Subcutaneous abdominal adipose tissue (tissue), 5 donors: ENCODE results near the gene NPC1.
A peak's percentile ranks its signal among the peaks of the same experiment; 100 is the strongest.

ENCODE experiments used
- H3K27ac ChIP-seq: one replicate; pipeline ENCODE4 v1.7.0; 2013; ENCODE audit warnings: low read depth, mild to moderate bottlenecking, inconsistent platforms, low read length, moderate library complexity
- H3K27me3 ChIP-seq, 5 donors: one replicate each; pipeline ENCODE4 v1.7.0; 2013; ENCODE audit warnings: low read length in 5 of 5, inconsistent platforms in 1 of 5; ENCODE audit not compliant: control insufficient read depth in 5 of 5, insufficient read depth in 4 of 5
- H3K36me3 ChIP-seq, 5 donors: one replicate each; pipeline ENCODE4 v1.7.0; 2013; ENCODE audit warnings: low read length in 5 of 5; ENCODE audit not compliant: control insufficient read depth in 5 of 5, insufficient read depth in 5 of 5
- H3K4me1 ChIP-seq, 5 donors: one replicate each; pipeline ENCODE4 v1.7.0; 2013; ENCODE audit warnings: low read length in 5 of 5, mild to moderate bottlenecking in 3 of 5, moderate library complexity in 1 of 5; ENCODE audit not compliant: control insufficient read depth in 5 of 5, insufficient read depth in 5 of 5
- H3K4me3 ChIP-seq, 5 donors: one replicate each; pipeline ENCODE4 v1.7.0; 2013; ENCODE audit warnings: low read length in 5 of 5, low read depth in 1 of 5
- H3K9ac ChIP-seq, 5 donors: one replicate each; pipeline ENCODE4 v1.7.0; 2013; ENCODE audit warnings: low read length in 5 of 5, mild to moderate bottlenecking in 4 of 5, moderate library complexity in 3 of 5
- H3K9me3 ChIP-seq, 5 donors: one replicate each; pipeline ENCODE4 v1.7.0; 2013; ENCODE audit warnings: low read length in 5 of 5; ENCODE audit not compliant: control insufficient read depth in 5 of 5
- donor health status: healthy.
- donor health status: healthy.
- donor health status: healthy.
- donor health status: healthy.
- donor health status: healthy.

Gene NPC1

DNA sequence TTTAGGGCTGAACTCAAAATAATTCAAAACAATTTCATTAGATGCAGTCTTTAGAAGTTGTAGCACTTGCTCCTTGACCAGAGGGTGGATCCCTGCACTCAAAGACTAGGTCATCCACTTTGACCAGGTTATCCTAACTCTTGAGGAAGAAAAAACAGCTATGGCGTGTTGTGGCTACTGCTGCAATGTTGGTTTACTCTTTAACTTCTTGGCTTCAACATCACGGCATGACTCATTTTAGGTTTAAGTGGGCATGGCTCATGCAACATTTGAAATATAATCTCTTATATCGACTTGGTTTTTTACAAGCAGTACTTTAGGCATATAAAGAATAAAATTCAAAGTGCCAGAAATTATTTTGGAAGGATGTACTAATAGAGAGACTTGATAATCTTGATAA, 41.0 kb upstream of the NPC1 start:
- peaks cover 0 to 4% (median 0%) of the 10 kb centered on the region in 5 donors for H3K27me3 ChIP-seq
- H3K27ac ChIP-seq, result peak overlapping the region; percentile 16
- no peak overlapping the region for H3K9ac ChIP-seq
- H3K4me3 ChIP-seq, result no peak overlapping the region
- H3K4me1 ChIP-seq, result peaks cover 0 to 13% (median 2%) of the 10 kb centered on the region in 5 donors
- H3K36me3 ChIP-seq, result peaks cover 0 to 7% (median 6%) of the 10 kb centered on the region in 5 donors
- H3K9me3 ChIP-seq, result no peaks in the 10 kb centered on the region

DNA sequence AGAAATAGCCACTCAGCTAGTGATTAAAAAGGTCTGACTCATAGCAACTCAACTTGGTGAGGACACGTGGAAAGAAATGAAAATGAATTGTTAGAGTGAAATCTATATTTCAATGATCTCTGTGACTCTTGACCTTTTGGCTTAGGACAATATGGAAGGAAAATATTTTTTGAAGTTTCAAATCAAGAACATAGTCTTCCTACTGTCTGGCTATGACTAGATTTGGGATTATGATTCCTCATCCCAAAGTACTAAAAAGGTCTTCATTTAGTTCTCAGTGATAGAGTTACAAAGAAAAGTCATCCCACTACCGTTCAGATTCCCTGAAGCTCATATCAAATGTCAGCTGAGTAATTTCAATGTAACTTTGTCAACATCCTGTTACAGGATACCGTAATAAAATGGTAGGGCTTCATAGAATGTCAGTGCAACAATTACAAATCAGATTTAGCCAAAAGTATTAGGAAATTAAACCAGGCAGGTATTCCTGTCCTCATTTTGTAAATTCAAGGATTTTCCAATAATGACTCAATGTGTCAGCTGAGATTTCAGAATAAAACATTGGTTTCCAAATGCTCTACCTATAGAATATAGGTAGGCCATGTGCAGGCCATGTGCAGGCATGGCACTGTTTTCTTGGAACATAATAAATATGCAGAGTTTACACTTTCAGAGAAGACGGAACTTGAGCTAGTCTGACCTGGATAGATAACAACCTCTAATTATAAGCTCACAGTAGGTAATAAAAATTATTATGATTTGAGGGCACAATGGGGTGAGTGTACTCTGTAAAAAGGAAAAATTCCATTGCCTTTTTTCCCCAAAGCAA, 40.4 kb upstream of the NPC1 start:
- Histone ChIP-seq H3K9me3 (no peaks in the 10 kb centered on the region), H3K4me3 (no peak overlapping the region), H3K4me1 (peaks cover 0 to 17% (median 2%) of the 10 kb centered on the region in 5 donors), H3K27me3 (peaks cover 0 to 6% (median 3%) of the 10 kb centered on the region in 5 donors), H3K27ac (peak overlapping the region; percentile 58), H3K9ac (no peak overlapping the region), H3K36me3 (peaks cover 0 to 7% (median 6%) of the 10 kb centered on the region in 5 donors)

DNA sequence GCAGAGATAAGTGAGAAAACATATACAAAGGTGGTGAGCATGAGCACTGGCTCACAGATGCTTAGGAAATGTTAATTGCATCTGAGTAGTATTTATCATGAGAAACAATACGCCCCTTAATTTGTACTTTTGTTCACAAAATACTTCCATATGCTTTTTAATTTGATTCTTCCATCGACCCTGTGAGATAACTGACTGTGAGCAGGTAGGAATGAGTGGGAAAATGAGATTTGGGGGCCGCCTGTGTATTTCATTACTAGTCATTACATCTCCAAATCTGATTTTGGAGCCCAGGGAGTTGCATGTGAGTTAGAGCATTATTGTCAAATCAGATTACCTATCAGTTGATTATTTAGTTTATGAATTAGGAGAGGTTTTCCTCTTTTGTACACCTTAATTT, 36.7 kb upstream of the NPC1 start:
- Histone ChIP-seq H3K9me3 (no peaks in the 10 kb centered on the region), H3K9ac (no peak overlapping the region), H3K4me3 (no peak overlapping the region), H3K27me3 (peaks cover 0 to 9% (median 3%) of the 10 kb centered on the region in 5 donors), H3K27ac (no peak overlapping the region), H3K4me1 (peaks cover 3 to 32% (median 13%) of the 10 kb centered on the region in 5 donors), H3K36me3 (peaks cover 0 to 2% (median 0%) of the 10 kb centered on the region in 5 donors)

DNA sequence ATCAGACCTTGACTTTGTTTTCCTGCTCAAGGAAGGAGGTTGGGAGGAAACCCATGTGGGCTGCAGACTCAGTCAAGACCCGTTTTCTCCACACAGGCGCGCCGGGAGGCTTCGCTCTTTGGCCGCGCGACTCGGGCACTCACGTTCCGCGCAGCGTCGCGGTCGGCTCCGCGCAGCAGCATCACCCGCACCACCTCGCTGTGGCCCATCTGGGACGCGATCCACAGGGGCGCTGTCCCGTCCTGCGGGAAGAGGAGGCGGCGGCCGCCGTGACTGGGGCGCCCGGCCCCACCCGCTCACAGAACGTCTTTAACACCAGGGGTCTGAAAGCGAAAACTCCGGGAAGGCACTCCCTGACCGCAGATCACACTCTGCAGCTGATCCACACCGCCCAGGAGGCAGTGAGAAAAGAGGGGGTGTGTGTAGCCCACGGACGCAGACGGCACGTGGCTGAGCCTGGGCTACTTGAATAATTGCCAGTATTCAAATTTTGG, 33.1 kb upstream of the NPC1 start:
- peaks cover 0 to 9% (median 3%) of the 10 kb centered on the region in 5 donors for H3K27me3 ChIP-seq
- peak overlapping the region; percentile 55 to 73 (median 65) for H3K4me3 ChIP-seq
- peaks cover 0 to 2% (median 0%) of the 10 kb centered on the region in 5 donors for H3K36me3 ChIP-seq
- H3K9me3 ChIP-seq, result no peaks in the 10 kb centered on the region
- H3K9ac ChIP-seq, result peak overlapping the region in 3 of 5 donors; percentile 13 to 60 (median 40)
- H3K27ac ChIP-seq, result no peak overlapping the region
- peaks cover 3 to 18% (median 12%) of the 10 kb centered on the region in 5 donors for H3K4me1 ChIP-seq

DNA sequence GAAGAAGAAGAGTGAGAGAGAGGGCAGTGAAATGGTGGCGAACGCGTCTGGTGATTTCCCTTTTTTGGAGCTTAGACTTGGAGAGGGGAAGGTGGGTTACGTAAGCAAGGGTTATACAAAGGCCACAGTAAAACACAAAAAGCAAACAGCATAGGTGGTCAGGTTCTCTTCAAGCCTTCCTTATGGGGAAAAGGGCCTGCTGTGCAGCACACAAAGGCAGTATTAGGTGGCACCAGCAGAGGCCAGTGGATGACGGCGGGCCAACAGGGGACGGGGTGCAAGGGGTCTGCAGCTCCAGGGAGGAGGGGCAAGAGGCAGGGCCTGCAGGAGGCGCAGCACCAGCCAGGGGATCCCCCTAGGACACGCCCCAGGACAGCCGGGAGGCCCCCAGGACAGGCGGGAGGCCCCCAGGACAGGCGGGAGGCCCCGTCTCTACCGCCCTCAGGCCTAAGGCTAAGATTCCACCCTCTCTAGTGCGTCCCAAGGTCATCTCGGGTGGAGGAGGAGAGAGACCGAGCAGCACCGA, 32.6 kb upstream of the NPC1 start:
- Histone ChIP-seq H3K27me3 (peaks cover 0 to 9% (median 3%) of the 10 kb centered on the region in 5 donors), H3K36me3 (peaks cover 0 to 2% (median 0%) of the 10 kb centered on the region in 5 donors), H3K4me3 (peak overlapping the region; percentile 55 to 73 (median 65)), H3K27ac (no peak overlapping the region), H3K9me3 (no peaks in the 10 kb centered on the region), H3K9ac (peak overlapping the region in 3 of 5 donors; percentile 13 to 60 (median 40)), H3K4me1 (peaks cover 3 to 18% (median 12%) of the 10 kb centered on the region in 5 donors)

DNA sequence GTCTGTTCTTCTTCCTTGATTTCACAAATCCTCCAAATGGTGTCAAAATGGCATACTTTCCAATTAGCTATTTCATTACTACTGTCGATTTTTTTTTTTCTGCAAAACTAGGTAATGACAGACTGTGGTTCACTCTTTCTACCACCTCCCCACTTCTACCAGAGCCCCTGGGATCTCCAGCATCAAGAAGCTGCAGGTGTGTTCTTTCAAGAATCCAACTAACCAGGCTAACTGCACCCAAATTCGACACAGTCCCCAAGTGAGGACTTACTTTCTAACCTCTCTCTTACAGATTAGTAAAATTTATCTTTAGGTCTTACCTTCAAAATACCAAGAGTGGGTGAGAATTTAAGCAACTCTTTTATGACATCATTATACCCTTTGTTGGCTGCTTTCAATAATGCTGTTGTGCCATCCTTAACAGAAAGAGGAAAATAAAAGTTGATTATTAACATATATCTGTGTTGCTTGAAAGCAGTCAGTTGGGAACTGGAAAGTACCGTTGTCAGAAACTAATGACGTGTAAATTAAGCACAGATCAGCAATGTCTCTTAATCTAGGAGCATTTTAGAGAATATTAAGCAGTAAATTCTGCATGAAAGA, 31.2 kb upstream of the NPC1 start:
- Histone ChIP-seq H3K4me3 (no peak overlapping the region), H3K9ac (no peak overlapping the region), H3K27ac (no peak overlapping the region), H3K36me3 (peaks cover 0 to 2% (median 0%) of the 10 kb centered on the region in 5 donors), H3K9me3 (no peaks in the 10 kb centered on the region), H3K27me3 (peaks cover 0 to 9% (median 3%) of the 10 kb centered on the region in 5 donors), H3K4me1 (peaks cover 3 to 18% (median 12%) of the 10 kb centered on the region in 5 donors)

DNA sequence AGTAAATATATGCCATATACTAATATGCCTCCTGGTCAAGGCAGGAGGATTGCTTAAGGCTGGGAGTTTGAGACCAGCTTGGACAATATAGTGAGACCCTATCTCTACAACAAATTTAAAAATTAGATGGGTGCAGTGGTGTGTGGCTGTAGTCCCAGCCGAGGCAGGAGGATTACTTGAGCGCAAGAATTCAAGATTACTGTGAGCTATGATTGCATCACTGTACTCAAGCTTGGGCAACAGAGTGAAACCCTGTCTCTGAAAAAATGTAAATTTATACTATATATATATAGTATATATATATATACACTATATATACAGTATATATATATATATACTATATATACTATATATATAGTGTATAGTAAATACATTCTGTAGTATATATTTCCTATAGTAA, 30.0 kb upstream of the NPC1 start:
- peaks cover 3 to 15% (median 12%) of the 10 kb centered on the region in 5 donors for H3K4me1 ChIP-seq
- H3K9ac ChIP-seq, result no peak overlapping the region
- peaks cover 0 to 11% (median 0%) of the 10 kb centered on the region in 5 donors for H3K36me3 ChIP-seq
- no peaks in the 10 kb centered on the region for H3K9me3 ChIP-seq
- no peak overlapping the region for H3K27ac ChIP-seq
- peaks cover 0 to 7% (median 3%) of the 10 kb centered on the region in 5 donors for H3K27me3 ChIP-seq
- no peak overlapping the region for H3K4me3 ChIP-seq

DNA sequence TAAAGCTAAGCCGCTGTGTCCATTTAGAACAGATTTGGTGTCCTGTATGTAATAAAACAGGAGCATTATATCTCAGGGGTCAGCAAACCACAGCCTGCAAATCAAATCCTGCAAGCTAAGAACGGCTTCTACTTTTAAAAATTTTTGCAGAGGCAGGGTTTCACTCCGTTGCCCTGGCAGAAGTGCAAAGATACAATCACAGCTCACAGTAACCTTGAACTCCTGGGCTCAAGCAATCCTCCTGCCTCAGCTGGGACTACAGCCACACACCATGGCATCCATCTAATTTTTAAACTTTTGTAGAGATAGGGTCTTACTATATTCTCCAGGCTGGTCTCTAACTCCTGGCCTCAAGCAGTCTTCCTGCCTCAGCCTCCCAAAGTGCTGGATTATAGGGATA, 28.6 kb upstream of the NPC1 start:
- no peak overlapping the region for H3K4me3 ChIP-seq
- peaks cover 0 to 6% (median 0%) of the 10 kb centered on the region in 5 donors for H3K27me3 ChIP-seq
- peaks cover 0 to 9% (median 0%) of the 10 kb centered on the region in 5 donors for H3K36me3 ChIP-seq
- no peaks in the 10 kb centered on the region for H3K9me3 ChIP-seq
- no peak overlapping the region for H3K27ac ChIP-seq
- H3K9ac ChIP-seq, result no peak overlapping the region
- H3K4me1 ChIP-seq, result peaks cover 0 to 13% (median 12%) of the 10 kb centered on the region in 5 donors

DNA sequence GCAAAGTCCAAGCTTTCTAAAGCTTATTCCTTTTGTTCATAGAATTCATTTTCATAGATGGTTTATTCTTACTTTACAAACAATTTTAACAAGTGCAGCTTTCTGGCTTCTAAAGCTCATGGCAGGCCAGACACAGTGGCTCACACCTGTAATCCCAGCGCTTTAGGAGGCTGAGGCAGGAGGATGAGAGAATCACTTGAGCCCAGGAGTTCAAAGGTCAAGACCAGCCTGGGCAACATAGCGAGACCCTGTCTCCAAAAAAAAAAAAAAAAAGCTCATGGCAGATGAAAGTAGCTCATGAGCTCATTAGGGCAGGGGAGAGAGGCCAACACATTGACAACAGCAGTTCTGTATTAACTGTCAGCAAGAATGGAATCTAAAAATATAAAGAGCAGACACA, 28.1 kb upstream of the NPC1 start:
- no peak overlapping the region for H3K27ac ChIP-seq
- peaks cover 0 to 9% (median 8%) of the 10 kb centered on the region in 5 donors for H3K4me1 ChIP-seq
- peaks cover 0 to 1% (median 0%) of the 10 kb centered on the region in 5 donors for H3K27me3 ChIP-seq
- H3K4me3 ChIP-seq, result no peak overlapping the region
- H3K9ac ChIP-seq, result no peak overlapping the region
- peaks cover 0 to 9% (median under 1%) of the 10 kb centered on the region in 5 donors for H3K36me3 ChIP-seq
- no peaks in the 10 kb centered on the region for H3K9me3 ChIP-seq
